B cell (primary cell): ENCODE data around the gene NR6A1. TPM values are rescaled to one million over a fixed set of nuclear protein-coding genes. Genes with fewer than 3 reads are reported as not detected.

ENCODE experiments used
- ATAC-seq: fragments of 200-7000 bp; cut with Tn5 transposase; one replicate; pipeline ENCODE4 v1.10.0; 2021; ENCODE audit warnings: low read depth, mild to moderate bottlenecking, moderate number of reproducible peaks, moderate library complexity
- CTCF ChIA-PET: fragments of 350-600 bp; sonication (Branson Sonifier 250); formaldehyde crosslinking; loops from one replicate; lab custom pipeline; 2021; ENCODE audit warnings: antibody characterized with exemption, inconsistent platforms; lab: Charles Lee
- POLR2A ChIA-PET: fragments of 350-600 bp; sonication (Branson Sonifier 250); formaldehyde crosslinking; loops from one replicate; lab custom pipeline; 2021; ENCODE audit warnings: antibody characterized with exemption; lab: Charles Lee
- DNase-seq: peaks from one replicate; pipeline ENCODE4 v3.0.0; 2013
- H2AFZ ChIP-seq: 2 replicates; pipeline ENCODE4 v1.6.1; 2012; ENCODE audit warnings: mild to moderate bottlenecking, low read depth, low read length; ENCODE audit not compliant: insufficient read depth, poor library complexity, severe bottlenecking
- H3K27ac ChIP-seq, 2 donors: 1 replicate in 1 of 2; 2 replicates in 1 of 2; pipeline ENCODE4 v1.5.1; 2012 to 2013; ENCODE audit warnings: low read length in 2 of 2, mild to moderate bottlenecking in 2 of 2, moderate library complexity in 1 of 2
- H3K27me3 ChIP-seq, 4 experiments: fragments of 200-600 bp in 1 of 4; sonication (generic) in 1 of 4; replicated peaks in 1 of 4; 1 replicate in 2 of 4; 2 replicates in 2 of 4; pipeline versions ENCODE4 v1.6.1 to v1.7.0; 2013 to 2016; ENCODE audit warnings: low read length in 3 of 4, mild to moderate bottlenecking in 2 of 4, mixed read lengths in 1 of 4, moderate library complexity in 1 of 4; ENCODE audit not compliant: insufficient read depth in 4 of 4, control insufficient read depth in 3 of 4; ENCODE audit errors: control extremely low read depth in 1 of 4
- H3K36me3 ChIP-seq, 2 experiments: replicated peaks in 1 of 2; 1 replicate in 1 of 2; 2 replicates in 1 of 2; pipeline versions ENCODE4 v1.6.1 to v1.7.1; 2013; ENCODE audit warnings: low read length in 1 of 2; ENCODE audit not compliant: insufficient read depth in 2 of 2, control insufficient read depth in 1 of 2; ENCODE audit errors: control extremely low read depth in 1 of 2, extremely low read depth in 1 of 2
- H3K4me1 ChIP-seq, 2 donors: fragments of 200-600 bp in 1 of 2; sonication (generic) in 1 of 2; 1 replicate in 1 of 2; 2 replicates in 1 of 2; pipeline versions ENCODE4 v1.5.1 to v1.6.1; 2013 to 2017; ENCODE audit warnings: low read length in 2 of 2; ENCODE audit not compliant: control insufficient read depth in 2 of 2, insufficient read depth in 2 of 2
- H3K4me2 ChIP-seq: replicated peaks from 2 replicates; pipeline ENCODE3; 2012; ENCODE audit warnings: mild to moderate bottlenecking, low read depth, low read length; ENCODE audit not compliant: poor library complexity, severe bottlenecking
- H3K4me3 ChIP-seq, 5 experiments: fragments of 200-600 bp in 1 of 5; sonication (generic) in 1 of 5; 1 replicate in 3 of 5; 2 replicates in 2 of 5; pipeline versions ENCODE4 v1.5.1 to v1.7.0; 2011 to 2016; ENCODE audit warnings: low read length in 4 of 5, mild to moderate bottlenecking in 4 of 5, low read depth in 2 of 5, control low read depth in 1 of 5, moderate library complexity in 1 of 5; ENCODE audit not compliant: insufficient read depth in 1 of 5; ENCODE audit errors: control extremely low read depth in 1 of 5, extremely low read depth in 1 of 5
- H3K79me2 ChIP-seq: fragments of 200-600 bp; sonication (generic); one replicate; pipeline ENCODE4 v1.6.0; 2016; ENCODE audit warnings: low read length; ENCODE audit not compliant: control insufficient read depth, insufficient read depth
- H3K9ac ChIP-seq: fragments of 200-600 bp; sonication (generic); 2 replicates; pipeline ENCODE4 v1.6.1; 2017; ENCODE audit warnings: mild to moderate bottlenecking, low read length, moderate library complexity
- H3K9me3 ChIP-seq, 3 donors: one replicate each; pipeline versions ENCODE4 v1.6.1 to v1.7.1; 2013; ENCODE audit warnings: low read length in 2 of 3; ENCODE audit not compliant: control insufficient read depth in 2 of 3, insufficient read depth in 1 of 3; ENCODE audit errors: control extremely low read depth in 1 of 3
- H4K20me1 ChIP-seq: 2 replicates; pipeline ENCODE4 v1.6.0; 2012; ENCODE audit warnings: mild to moderate bottlenecking, low read length; ENCODE audit not compliant: insufficient read depth, control insufficient read depth, poor library complexity, severe bottlenecking
- H3K27ac Mint-ChIP-seq: one replicate; pipeline ENCODE4 v1.8.0; 2021; ENCODE audit warnings: mixed read lengths
- H3K27me3 Mint-ChIP-seq: one replicate; pipeline ENCODE4 v1.8.0; 2021; ENCODE audit warnings: mixed read lengths
- H3K4me1 Mint-ChIP-seq: one replicate; pipeline ENCODE4 v1.8.0; 2021; ENCODE audit warnings: mixed read lengths
- H3K4me3 Mint-ChIP-seq: one replicate; pipeline ENCODE4 v1.8.0; 2021; ENCODE audit warnings: mixed read lengths
- H3K9me3 Mint-ChIP-seq: one replicate; pipeline ENCODE4 v1.8.0; 2022; ENCODE audit warnings: mixed read lengths; ENCODE audit not compliant: insufficient read depth
- CTCF ChIP-seq: fragments of 200-600 bp; IDR thresholded peaks from one replicate; pipeline ENCODE4 v1.8.0; 2022; ENCODE audit warnings: antibody characterized with exemption, mild to moderate bottlenecking
- EZH2 ChIP-seq: IDR thresholded peaks from 2 replicates; pipeline ENCODE4 v1.6.1; 2012; ENCODE audit warnings: borderline replicate concordance, low read depth, mild to moderate bottlenecking, moderate library complexity, low read length; ENCODE audit not compliant: insufficient read depth, poor library complexity, severe bottlenecking
- WGBS: methylation state at CpG from one replicate; pipeline ENCODE4 v1.1.5; 2013; ENCODE audit warnings: missing lambda C conversion rate; ENCODE audit not compliant: insufficient coverage; 5-methylcytosine and 5-hydroxymethylcytosine counted together
- intact Hi-C: fragments of 100-400 bp; cut with micrococcal nuclease; formaldehyde crosslinking; loops from one replicate; pipeline ENCODE4 v1.10.0; 2022
- polyA plus RNA-seq: library from polyadenylated mRNA; depleted of rRNA; stranded (reverse); fragments of >200 nt; gene quantifications from 2 replicates; pipeline ENCODE4 v1.2.3, GENCODE V29; 2012
- total RNA-seq, 2 donors: library from RNA; stranded (reverse); fragments of 120-200 nt in 1 of 2; gene quantifications; 1 replicate in 1 of 2; 2 replicates in 1 of 2; pipeline versions ENCODE4 v1.2.3 to v1.2.4, GENCODE V29; 2013 to 2022

The NR6A1 gene
- total and polyA plus RNA-seq, 2 donors (not counting 1 experiment from before 2014, with no cell fraction given): 0.09 to 0.67 TPM

- TF ChIP-seq CTCF (no peak), EZH2 (no peak)
- H3K4me2 ChIP-seq: no peak overlapping the region
- WGBS: 70% methylated on average over 13 of the region's 17 CpGs
- ChIA-PET CTCF (interaction anchor here (0.5 kb wide), 1 partner anchor 87 kb away, joined by 3 read pairs; no protein-coding TSS in a partner anchor), POLR2A (no interaction called here)
- peaks cover 0 to 5% of the 10 kb centered on the region in 2 donors for H3K4me1 ChIP-seq
- H4K20me1 ChIP-seq: no peaks in the 10 kb centered on the region
- ATAC-seq (no peak), DNase-seq (no peak)
- intact Hi-C loops: no loop called here
- no peak overlapping the region for H3K27ac ChIP-seq
- no peak overlapping the region for H3K4me3 Mint-ChIP-seq
- no peaks in the 10 kb centered on the region for H3K36me3 ChIP-seq
- no peak overlapping the region for H3K9ac ChIP-seq
- no peak overlapping the region for H3K27ac Mint-ChIP-seq
- H3K4me1 Mint-ChIP-seq: no peaks in the 10 kb centered on the region
- no peak overlapping the region for H2AFZ ChIP-seq
- no peaks in the 10 kb centered on the region for H3K9me3 Mint-ChIP-seq
- peaks cover 18% of the 10 kb centered on the region for H3K27me3 Mint-ChIP-seq
- no peak overlapping the region for H3K4me3 ChIP-seq
- peaks cover 0 to 32% (median 7%) of the 10 kb centered on the region in 4 experiments for H3K27me3 ChIP-seq
- H3K9me3 ChIP-seq: peaks cover 0 to 10% (median 0%) of the 10 kb centered on the region in 3 donors
- no peaks in the 10 kb centered on the region for H3K79me2 ChIP-seq
Observed at GRCh38 chr9:124481115-124481514, 290.0 kb downstream of the NR6A1 start.

- Mint-ChIP-seq H3K27ac (no peak overlapping the region), H3K4me3 (no peak overlapping the region), H3K4me1 (no peaks in the 10 kb centered on the region), H3K9me3 (no peaks in the 10 kb centered on the region), H3K27me3 (peaks cover 19% of the 10 kb centered on the region)
- H2AFZ ChIP-seq: no peak overlapping the region
- peaks cover 0 to 10% (median 0%) of the 10 kb centered on the region in 3 donors for H3K9me3 ChIP-seq
- H3K36me3 ChIP-seq: no peaks in the 10 kb centered on the region
- no peak overlapping the region for H3K27ac ChIP-seq
- intact Hi-C loops: no loop called here
- H3K4me3 ChIP-seq: no peak overlapping the region
- H3K4me2 ChIP-seq: no peak overlapping the region
- ChIA-PET CTCF (no interaction called here), POLR2A (no interaction called here)
- H4K20me1 ChIP-seq: no peaks in the 10 kb centered on the region
- no peak overlapping the region for H3K9ac ChIP-seq
- peaks cover 0 to 5% of the 10 kb centered on the region in 2 donors for H3K4me1 ChIP-seq
- 37% methylated on average over 7 of the region's 7 CpGs for WGBS
- H3K27me3 ChIP-seq: peaks cover 0 to 32% (median 8%) of the 10 kb centered on the region in 4 experiments
- DNase-seq: no peak
- no peak for ATAC-seq
- H3K79me2 ChIP-seq: no peaks in the 10 kb centered on the region
- TF ChIP-seq EZH2 (no peak), CTCF (no peak)
Observed at GRCh38 chr9:124480621-124480981, 290.5 kb downstream of the NR6A1 start.
